ENCODE results near the gene KLF15.

- TF ChIP-seq POLR2A (IDR thresholded peaks at IDR 0.05) (no peak), CTCF (IDR thresholded peaks at IDR 0.05) (no peak)
Observed at GRCh38 chr3:126309165-126309564, 48.0 kb downstream of the KLF15 start.
